HG02759 (cell line): ENCODE measurements around the gene NPAS3.

ENCODE experiments used
- ATAC-seq: cut with Tn5 transposase; IDR thresholded peaks from one replicate; pipeline ENCODE4 v1.9.1; 2021; ENCODE audit warnings: mild to moderate bottlenecking, moderate library complexity; ENCODE audit not compliant: unreplicated experiment

Gene NPAS3

GRCh38 chr14:33774723-33775470, 836.2 kb downstream of the NPAS3 start:
- no peak for ATAC-seq

GRCh38 chr14:33776871-33777270, 838.2 kb downstream of the NPAS3 start:
- no peak for ATAC-seq

- no peak for ATAC-seq
These were observed 839.0 kb downstream of the NPAS3 start for GRCh38 chr14:33777681-33778080.

- no peak for ATAC-seq
These were observed 841.4 kb downstream of the NPAS3 start for GRCh38 chr14:33780035-33780434.

- ATAC-seq = no peak
These were observed 842.6 kb downstream of the NPAS3 start for GRCh38 chr14:33781236-33781635.

GRCh38 chr14:33782923-33783322, 844.2 kb downstream of the NPAS3 start:
- no peak for ATAC-seq

- ATAC-seq = no peak
These were observed 847.6 kb downstream of the NPAS3 start for GRCh38 chr14:33786091-33786825.

- ATAC-seq = no peak
These were observed 849.5 kb downstream of the NPAS3 start for GRCh38 chr14:33788161-33788560.

GRCh38 chr14:33790996-33791395, 852.3 kb downstream of the NPAS3 start:
- ATAC-seq = peak; percentile 49

- ATAC-seq = peak; percentile 75
These were observed 853.5 kb downstream of the NPAS3 start for GRCh38 chr14:33792009-33792719.

GRCh38 chr14:33792720-33793368, 854.2 kb downstream of the NPAS3 start:
- ATAC-seq = peak; percentile 58

- ATAC-seq = no peak
These were observed 854.9 kb downstream of the NPAS3 start for GRCh38 chr14:33793398-33794110.

GRCh38 chr14:33794791-33795305, 856.2 kb downstream of the NPAS3 start:
- ATAC-seq = no peak

- no peak for ATAC-seq
These were observed 857.7 kb downstream of the NPAS3 start for GRCh38 chr14:33796356-33796755.

- ATAC-seq = no peak
These were observed 861.3 kb downstream of the NPAS3 start for GRCh38 chr14:33799705-33800570.

- ATAC-seq = no peak
These were observed 862.1 kb downstream of the NPAS3 start for GRCh38 chr14:33800735-33801163.

- ATAC-seq = no peak
These were observed 864.1 kb downstream of the NPAS3 start for GRCh38 chr14:33802737-33803136.

GRCh38 chr14:33805593-33805992, 866.9 kb downstream of the NPAS3 start:
- no peak for ATAC-seq

- ATAC-seq = no peak
These were observed 868.2 kb downstream of the NPAS3 start for GRCh38 chr14:33806905-33807304.
